Neural cell (in vitro differentiated cells): ENCODE measurements around the gene NCAPH2. TPM values are rescaled to one million over a fixed set of nuclear protein-coding genes. Genes with fewer than 3 reads are reported as not detected.

Source experiments
- H2AFZ ChIP-seq: fragments of 200-600, 300-800 bp; sonication (generic), shearing (Covaris generic); 2 replicates; pipeline ENCODE4 v1.6.0; 2014; ENCODE audit warnings: low read depth, mild to moderate bottlenecking, antibody characterized with exemption, low read length, moderate library complexity
- H3F3A ChIP-seq: fragments of 200-600 bp; shearing (Covaris generic); 2 replicates; pipeline ENCODE4 v1.6.1; 2016; ENCODE audit warnings: mild to moderate bottlenecking, moderate library complexity, mixed read lengths, antibody characterized with exemption, low read length; ENCODE audit not compliant: insufficient read depth, poor library complexity, severe bottlenecking
- H3K27ac ChIP-seq: fragments of 200-600, 300-800 bp; sonication (generic), shearing (Covaris generic); 2 replicates; pipeline ENCODE4 v1.5.1; 2014; ENCODE audit warnings: mild to moderate bottlenecking, low read length, moderate library complexity
- H3K27me3 ChIP-seq: fragments of 300-800, 200-600 bp; sonication (generic), shearing (Covaris generic); 2 replicates; pipeline ENCODE4 v1.6.0; 2014; ENCODE audit warnings: mild to moderate bottlenecking, low read depth, low read length, moderate library complexity; ENCODE audit not compliant: insufficient read depth
- H3K36me3 ChIP-seq: fragments of 300-800, 200-600 bp; sonication (generic), shearing (Covaris generic); 2 replicates; pipeline ENCODE4 v1.5.1; 2014; ENCODE audit warnings: mild to moderate bottlenecking, antibody characterized with exemption, low read length, moderate library complexity; ENCODE audit not compliant: insufficient read depth
- H3K4me2 ChIP-seq: fragments of 300-800, 200-600 bp; sonication (generic), shearing (Covaris generic); 2 replicates; pipeline ENCODE4 v1.6.0; 2014; ENCODE audit warnings: mild to moderate bottlenecking, low read length
- H3K4me3 ChIP-seq: fragments of 300-800, 200-600 bp; sonication (generic), shearing (Covaris generic); 2 replicates; pipeline ENCODE4 v1.5.1; 2014; ENCODE audit warnings: mild to moderate bottlenecking, low read length, moderate library complexity
- H3K79me2 ChIP-seq: fragments of 200-600 bp; shearing (Covaris generic); replicated peaks from 2 replicates; pipeline ENCODE4 v1.6.0; 2014; ENCODE audit warnings: mild to moderate bottlenecking, low read length, moderate library complexity; ENCODE audit not compliant: insufficient read depth
- H3K9ac ChIP-seq: fragments of 300-800, 200-600 bp; sonication (generic), shearing (Covaris generic); 2 replicates; pipeline ENCODE4 v1.6.1; 2016; ENCODE audit warnings: mild to moderate bottlenecking, low read length, mixed read lengths
- H3K9me2 ChIP-seq: fragments of 200-600 bp; shearing (Covaris generic); 2 replicates; pipeline ENCODE4 v1.6.1; 2016; ENCODE audit warnings: mild to moderate bottlenecking, low read length, mixed read lengths; ENCODE audit not compliant: insufficient read depth
- H3K9me3 ChIP-seq: fragments of 200-600, 300-800 bp; sonication (generic), shearing (Covaris generic); 2 replicates; pipeline ENCODE4 v1.6.1; 2016; ENCODE audit warnings: mild to moderate bottlenecking, mixed run types, low read length, moderate library complexity, mixed read lengths
- H4K20me1 ChIP-seq: fragments of 200-600 bp; shearing (Covaris generic); 2 replicates; pipeline ENCODE4 v1.6.1; 2016; ENCODE audit warnings: mild to moderate bottlenecking, mixed run types; ENCODE audit not compliant: insufficient read depth
- CTCF ChIP-seq: fragments of 450-650 bp; IDR thresholded peaks from 2 replicates; pipeline ENCODE4 v1.5.1; 2014; ENCODE audit warnings: antibody characterized with exemption, mild to moderate bottlenecking, moderate library complexity; ENCODE audit not compliant: poor library complexity, severe bottlenecking
- EP300 ChIP-seq: fragments of 450-650 bp; conservative IDR thresholded peaks from 2 replicates; pipeline ENCODE4 v1.6.1; 2014; ENCODE audit warnings: antibody characterized with exemption, mild to moderate bottlenecking, moderate library complexity; ENCODE audit not compliant: poor library complexity, severe bottlenecking
- EZH2 ChIP-seq: fragments of 200-600, 300-800 bp; shearing (Covaris generic), sonication (generic); IDR thresholded peaks from 2 replicates; pipeline ENCODE4 v1.6.1; 2014; ENCODE audit warnings: antibody characterized with exemption, low read length, borderline replicate concordance, mild to moderate bottlenecking; ENCODE audit not compliant: insufficient read depth, poor library complexity, severe bottlenecking
- MXI1 ChIP-seq: fragments of 450-650 bp; conservative IDR thresholded peaks from 2 replicates; pipeline ENCODE4 v1.6.1; 2014; ENCODE audit warnings: antibody characterized with exemption, mild to moderate bottlenecking; ENCODE audit not compliant: poor library complexity, severe bottlenecking
- POLR2AphosphoS5 ChIP-seq: IDR thresholded peaks from 2 replicates; pipeline ENCODE4 v1.6.1; 2012
- RAD21 ChIP-seq: fragments of 450-650 bp; conservative IDR thresholded peaks from 2 replicates; pipeline ENCODE4 v1.6.1; 2014; ENCODE audit warnings: antibody characterized with exemption, mild to moderate bottlenecking, moderate library complexity
- REST ChIP-seq: IDR thresholded peaks from 2 replicates; pipeline ENCODE4 v1.6.1; 2012; ENCODE audit warnings: borderline replicate concordance
- SMC3 ChIP-seq: fragments of 450-650 bp; conservative IDR thresholded peaks from 2 replicates; pipeline ENCODE4 v1.6.1; 2014; ENCODE audit warnings: antibody characterized with exemption, mild to moderate bottlenecking, moderate library complexity; ENCODE audit not compliant: poor library complexity
- TAF1 ChIP-seq: IDR thresholded peaks from 2 replicates; pipeline ENCODE4 v1.6.1; 2012; ENCODE audit warnings: low read depth
- polyA plus RNA-seq: library from polyadenylated mRNA; depleted of rRNA; stranded (reverse); fragments of >200 nt; gene quantifications from 2 replicates; pipeline ENCODE4 v1.2.3, GENCODE V29; 2014

Gene NCAPH2
- polyA plus RNA-seq, 1 donor from 2014 or later: 81.1 TPM

GRCh38 chr22:50489363-50490243 lies 18.4 kb upstream of the NCAPH2 start:
- no peak overlapping the region for H3K27ac ChIP-seq
- H3K36me3 ChIP-seq: no peaks in the 10 kb centered on the region
- no peaks in the 10 kb centered on the region for H3K9me3 ChIP-seq
- TF ChIP-seq EZH2 (no peak), EP300 (no peak), MXI1 (no peak), POLR2AphosphoS5 (no peak), REST (no peak), SMC3 (no peak)
- H3K9ac ChIP-seq: no peak overlapping the region
- H3K4me2 ChIP-seq: no peak overlapping the region
- no peaks in the 10 kb centered on the region for H3K27me3 ChIP-seq
- no peaks in the 10 kb centered on the region for H3K9me2 ChIP-seq
- no peaks in the 10 kb centered on the region for H3F3A ChIP-seq
- H3K4me3 ChIP-seq: no peak overlapping the region
- H2AFZ ChIP-seq: no peak overlapping the region
- no peaks in the 10 kb centered on the region for H4K20me1 ChIP-seq
- no peaks in the 10 kb centered on the region for H3K79me2 ChIP-seq

- no peaks in the 10 kb centered on the region for H3F3A ChIP-seq
- H3K9ac ChIP-seq: no peak overlapping the region
- no peaks in the 10 kb centered on the region for H3K27me3 ChIP-seq
- no peaks in the 10 kb centered on the region for H3K9me3 ChIP-seq
- H4K20me1 ChIP-seq: no peaks in the 10 kb centered on the region
- H3K9me2 ChIP-seq: no peaks in the 10 kb centered on the region
- H2AFZ ChIP-seq: no peak overlapping the region
- no peaks in the 10 kb centered on the region for H3K79me2 ChIP-seq
- H3K27ac ChIP-seq: no peak overlapping the region
- TF ChIP-seq REST (no peak), CTCF (no peak), POLR2AphosphoS5 (no peak), MXI1 (no peak), EP300 (no peak), RAD21 (no peak), TAF1 (no peak), EZH2 (no peak), SMC3 (no peak)
- no peaks in the 10 kb centered on the region for H3K36me3 ChIP-seq
- no peak overlapping the region for H3K4me3 ChIP-seq
- H3K4me2 ChIP-seq: no peak overlapping the region
Measured at GRCh38 chr22:50490531-50491308, 17.3 kb upstream of the NCAPH2 start.
